ENCODE results near the gene PRR36.

DNA sequence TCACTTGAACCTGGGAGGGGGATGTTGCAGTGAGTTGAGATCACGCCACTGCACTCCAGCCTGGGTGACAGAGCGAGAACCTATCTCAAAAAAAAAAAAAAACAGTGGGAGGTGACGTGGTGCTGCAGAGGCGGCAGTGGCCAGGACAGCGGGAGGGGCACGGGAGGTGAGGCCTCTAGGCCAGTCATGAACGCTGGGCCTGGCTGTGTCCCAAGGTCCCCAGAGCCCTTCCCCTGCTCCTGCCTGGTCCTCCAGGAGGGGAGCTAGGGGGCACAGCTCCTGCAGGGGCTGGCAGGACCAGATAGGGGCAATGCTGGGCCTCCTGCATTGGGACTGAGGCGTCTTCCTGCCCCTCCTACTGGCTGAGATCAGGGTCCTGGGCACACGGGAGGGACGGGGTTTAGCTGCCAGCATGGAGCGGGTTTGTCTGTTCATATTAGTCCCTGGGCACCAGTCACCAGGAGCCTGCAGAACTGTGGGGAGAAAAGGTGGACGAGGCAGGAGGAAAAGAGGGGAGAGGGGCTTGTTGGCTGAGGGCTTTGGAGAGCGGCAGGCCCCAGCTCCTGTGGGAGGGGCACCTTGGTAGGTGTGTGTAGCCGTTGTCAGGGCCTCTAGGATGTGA is 34.0 kb upstream of the PRR36 start:
- TF ChIP-seq, protein P1, sequence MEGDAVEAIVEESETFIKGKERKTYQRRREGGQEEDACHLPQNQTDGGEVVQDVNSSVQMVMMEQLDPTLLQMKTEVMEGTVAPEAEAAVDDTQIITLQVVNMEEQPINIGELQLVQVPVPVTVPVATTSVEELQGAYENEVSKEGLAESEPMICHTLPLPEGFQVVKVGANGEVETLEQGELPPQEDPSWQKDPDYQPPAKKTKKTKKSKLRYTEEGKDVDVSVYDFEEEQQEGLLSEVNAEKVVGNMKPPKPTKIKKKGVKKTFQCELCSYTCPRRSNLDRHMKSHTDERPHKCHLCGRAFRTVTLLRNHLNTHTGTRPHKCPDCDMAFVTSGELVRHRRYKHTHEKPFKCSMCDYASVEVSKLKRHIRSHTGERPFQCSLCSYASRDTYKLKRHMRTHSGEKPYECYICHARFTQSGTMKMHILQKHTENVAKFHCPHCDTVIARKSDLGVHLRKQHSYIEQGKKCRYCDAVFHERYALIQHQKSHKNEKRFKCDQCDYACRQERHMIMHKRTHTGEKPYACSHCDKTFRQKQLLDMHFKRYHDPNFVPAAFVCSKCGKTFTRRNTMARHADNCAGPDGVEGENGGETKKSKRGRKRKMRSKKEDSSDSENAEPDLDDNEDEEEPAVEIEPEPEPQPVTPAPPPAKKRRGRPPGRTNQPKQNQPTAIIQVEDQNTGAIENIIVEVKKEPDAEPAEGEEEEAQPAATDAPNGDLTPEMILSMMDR (IDR thresholded peaks at IDR 0.05), result no peak
- TF ChIP-seq EZH2 (IDR thresholded peaks at IDR 0.05; ENCODE audit: borderline replicate concordance, insufficient read depth, low read depth, low read length, poor library complexity, severe bottlenecking), result no peak
